GM23338 (cell line): Measurements from ENCODE around the gene TBCD. TPM values are rescaled to one million over a fixed set of nuclear protein-coding genes. Genes with fewer than 3 reads are reported as not detected.

ENCODE experiments used
- CTCF ChIP-seq, 2 experiments: fragments of 200-600 bp in 1 of 2; sonication (generic) in 1 of 2; conservative IDR thresholded peaks; 2 replicates each; pipeline versions ENCODE4 v1.5.1 to v1.6.1; 2016 to 2017; ENCODE audit warnings: antibody characterized with exemption in 2 of 2, low read depth in 2 of 2, mild to moderate bottlenecking in 2 of 2, moderate library complexity in 1 of 2
- ETS1 ChIP-seq: IDR thresholded peaks from 2 replicates; pipeline ENCODE4 v1.6.1; 2016; ENCODE audit warnings: antibody characterized with exemption
- EZH2phosphoT487 ChIP-seq: fragments of 200-600 bp; sonication (generic); IDR thresholded peaks from one replicate; pipeline ENCODE4 v1.8.1; 2018; ENCODE audit warnings: antibody characterized with exemption; ENCODE audit not compliant: unreplicated experiment
- NANOG ChIP-seq: IDR thresholded peaks from 2 replicates; pipeline ENCODE4 v1.6.1; 2016; ENCODE audit warnings: antibody characterized with exemption, borderline replicate concordance
- POLR2AphosphoS5 ChIP-seq: IDR thresholded peaks from 2 replicates; pipeline ENCODE4 v1.6.1; 2016; ENCODE audit warnings: antibody characterized with exemption, low read depth
- STAT1 ChIP-seq: IDR thresholded peaks from one replicate; pipeline ENCODE4 v1.6.1; 2016; ENCODE audit warnings: antibody characterized with exemption; ENCODE audit not compliant: unreplicated experiment
- ZNF114 ChIP-seq: fragments of 250-450 bp; sonication (Bioruptor Pico); IDR thresholded peaks from 2 replicates; pipeline ENCODE4 v1.5.0; 2020; ENCODE audit warnings: mild to moderate bottlenecking, moderate library complexity
- ZNF462 ChIP-seq: fragments of 250-450 bp; sonication (Bioruptor Pico); IDR thresholded peaks from 2 replicates; pipeline ENCODE4 v1.5.0; 2020; ENCODE audit warnings: mild to moderate bottlenecking, moderate library complexity
- polyA plus RNA-seq: library from polyadenylated mRNA; unstranded; fragments of >200 nt; fragmentation: Nextera tagmentation; extraction: Ambion mirVana; gene quantifications from 2 replicates; pipeline ENCODE4 v1.2.1, GENCODE V29; 2016
- total RNA-seq: library from RNA; depleted of rRNA; stranded (reverse); fragments of >200 nt; shearing (Covaris generic); gene quantifications from 2 replicates; pipeline ENCODE4 v1.2.3, GENCODE V29; 2014

TBCD gene
- total and polyA plus RNA-seq, 2 experiments from 2014 or later, result 75.0 to 116 TPM

- TF ChIP-seq ZNF462 (CRISPR knock-in tag) (no peak), ZNF114 (CRISPR knock-in tag) (no peak), ETS1 (no peak), CTCF (conservative IDR thresholded peaks at IDR 0.05; ENCODE audit: low read depth in 2 of 2) (no peak), NANOG (no peak), POLR2AphosphoS5 (no peak), EZH2phosphoT487 (no peak), STAT1 (no peak)
Measured at GRCh38 chr17:82720204-82720603, 31.7 kb upstream of the TBCD start (continued).
